Tibial nerve (tissue), 3 donors: Measurements from ENCODE around the gene LIPH.

Experiments
- CTCF ChIP-seq, 5 experiments: fragments of 200-600 bp in 3 of 5; fragments of 450-650 bp in 2 of 5; sonication (generic) in 3 of 5; IDR thresholded peaks; one replicate each; pipeline ENCODE4 v1.5.1; 2016 to 2019; ENCODE audit warnings: antibody characterized with exemption in 5 of 5, mild to moderate bottlenecking in 3 of 5, moderate library complexity in 2 of 5
- POLR2A ChIP-seq, 2 donors: fragments of 450-650 bp; IDR thresholded peaks; one replicate each; pipeline ENCODE4 v1.6.1; 2017; ENCODE audit warnings: antibody characterized with exemption in 2 of 2, mild to moderate bottlenecking in 2 of 2, moderate library complexity in 2 of 2

DNA sequence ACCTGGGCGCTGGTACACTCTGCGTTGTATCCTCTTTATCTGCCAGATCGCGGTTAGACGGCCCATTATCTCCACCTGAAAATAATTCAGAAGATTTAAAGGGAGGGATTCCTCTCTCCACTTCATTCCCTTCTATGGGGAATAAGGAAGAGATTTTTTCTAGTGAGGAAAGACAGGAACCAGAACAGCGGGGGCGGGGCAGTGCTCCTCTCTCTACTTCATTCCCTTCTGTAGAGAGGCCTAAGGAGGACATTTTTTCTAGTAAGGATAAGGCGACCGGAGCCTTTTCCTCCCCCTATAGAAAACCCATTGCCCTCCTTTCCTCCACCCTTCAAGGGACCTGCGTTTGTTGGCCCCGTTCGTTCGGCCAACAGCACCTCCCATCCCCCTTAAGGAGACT lies 8.3 kb upstream of the LIPH start:
- no peak for TF ChIP-seq CTCF (IDR thresholded peaks at IDR 0.05)
- TF ChIP-seq POLR2A (IDR thresholded peaks at IDR 0.05): no peak
